ENCODE data around the gene NWD2.
"Not testable (repeated sequence)": the region's sequence is repeated elsewhere in the genome, so short reads cannot be mapped to it uniquely, and the experiment has no call there.

Gene NWD2

GRCh38 chr4:37473807-37474206, 229.3 kb downstream of the NWD2 start:
- no peak for DNase-seq

GRCh38 chr4:37475087-37475486, 230.5 kb downstream of the NWD2 start:
- DNase-seq, result no peak

- DNase-seq, result no peak
These were observed 231.2 kb downstream of the NWD2 start for GRCh38 chr4:37475776-37476175.

DNA sequence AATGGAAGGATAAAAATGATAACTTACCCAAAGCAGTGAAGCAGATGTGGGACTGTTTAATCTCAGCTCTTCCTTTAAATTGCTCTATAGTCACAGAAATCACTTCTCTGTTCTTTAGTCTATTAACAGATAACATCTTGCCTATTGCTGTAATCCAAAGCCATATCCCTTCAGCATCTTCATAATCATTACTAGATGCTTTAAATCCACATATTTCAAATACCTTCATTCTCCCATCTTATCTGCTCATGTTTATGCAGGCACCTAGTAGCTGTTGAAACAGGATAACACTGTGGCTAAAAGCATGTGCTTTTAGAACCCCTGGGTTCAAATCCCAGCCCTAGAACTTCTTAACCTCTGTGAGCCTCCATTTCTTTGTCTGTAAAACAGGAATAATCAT, 231.7 kb downstream of the NWD2 start:
- DNase-seq, result no peak

GRCh38 chr4:37476691-37477090, 232.1 kb downstream of the NWD2 start:
- DNase-seq, result no peak

DNA sequence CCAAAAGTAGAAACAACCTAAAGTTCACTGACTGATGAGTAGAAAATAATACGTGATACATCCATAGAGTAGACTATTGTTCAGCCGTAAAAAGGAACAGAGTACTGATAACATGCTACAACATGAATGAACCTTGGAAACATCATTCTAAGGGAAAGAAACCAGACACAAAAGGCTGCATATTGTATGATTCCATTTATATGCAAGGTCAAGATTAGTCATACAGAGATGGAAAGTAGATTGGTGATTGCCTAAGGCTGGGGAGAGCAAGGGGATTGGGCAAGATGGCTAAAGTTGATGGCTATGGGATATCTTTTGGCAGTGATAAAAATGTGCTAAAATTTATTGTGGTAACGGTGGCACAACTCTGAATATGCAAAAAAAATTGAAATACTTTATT, 232.6 kb downstream of the NWD2 start:
- DNase-seq, result no peak

DNA sequence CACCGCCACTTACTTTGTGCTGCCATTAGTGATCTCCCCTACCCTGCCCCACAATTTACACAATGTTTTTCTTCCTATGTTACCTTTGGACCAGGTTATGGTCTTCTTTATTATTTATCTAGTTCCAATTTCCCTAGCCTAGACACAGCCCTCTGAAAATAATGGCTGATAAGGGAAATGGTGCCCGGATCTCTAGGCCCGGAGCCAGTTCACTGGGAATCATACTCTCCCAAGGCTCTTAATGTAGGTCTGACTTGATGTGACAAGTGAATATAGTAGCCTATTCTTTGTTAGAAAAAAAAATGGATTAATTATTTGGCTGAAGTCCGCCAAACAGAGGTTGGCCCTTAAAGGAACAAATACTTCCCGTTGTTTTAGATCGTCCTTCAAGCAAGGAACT, 233.6 kb downstream of the NWD2 start:
- DNase-seq, result no peak

- DNase-seq, result no peak
These were observed 236.0 kb downstream of the NWD2 start for GRCh38 chr4:37480509-37480908.

GRCh38 chr4:37481547-37482122, 237.1 kb downstream of the NWD2 start:
- DNase-seq, result no peak

DNA sequence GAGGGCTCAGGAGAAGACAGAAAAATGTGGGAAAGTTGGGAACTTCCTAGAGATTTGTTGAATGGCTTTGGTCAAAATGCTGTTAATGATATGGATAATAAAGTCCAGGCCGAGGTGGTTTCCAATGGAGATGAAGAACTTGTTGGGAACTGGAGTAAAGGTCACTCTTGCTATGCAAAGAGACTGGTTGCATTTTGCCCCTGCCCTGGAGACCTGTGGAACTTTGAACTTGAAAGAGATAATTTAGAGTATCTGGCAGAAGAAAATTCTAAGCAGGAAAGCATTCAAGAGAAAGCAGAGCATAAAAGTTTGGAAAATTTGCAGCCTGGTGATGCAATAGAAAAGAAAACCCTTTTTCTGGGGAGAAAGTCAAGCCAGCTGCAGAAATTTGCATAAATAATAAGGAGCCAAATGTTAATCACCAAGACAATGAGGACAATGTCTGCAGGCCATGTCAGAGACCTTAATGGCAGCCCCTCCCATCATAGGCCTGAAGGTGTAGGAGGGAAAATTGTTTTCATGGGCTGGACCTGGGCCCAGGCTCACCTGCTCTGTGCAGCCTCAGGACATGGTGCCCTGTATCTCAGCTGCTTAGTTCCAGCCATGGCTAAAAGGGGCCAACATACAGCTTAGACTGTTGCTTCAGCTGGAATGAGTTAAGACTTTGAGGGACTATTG, 237.8 kb downstream of the NWD2 start:
- no peak for DNase-seq

GRCh38 chr4:37483610-37484009, 239.1 kb downstream of the NWD2 start:
- DNase-seq, result no peak

GRCh38 chr4:37486166-37486565, 241.6 kb downstream of the NWD2 start:
- DNase-seq, result no peak

DNA sequence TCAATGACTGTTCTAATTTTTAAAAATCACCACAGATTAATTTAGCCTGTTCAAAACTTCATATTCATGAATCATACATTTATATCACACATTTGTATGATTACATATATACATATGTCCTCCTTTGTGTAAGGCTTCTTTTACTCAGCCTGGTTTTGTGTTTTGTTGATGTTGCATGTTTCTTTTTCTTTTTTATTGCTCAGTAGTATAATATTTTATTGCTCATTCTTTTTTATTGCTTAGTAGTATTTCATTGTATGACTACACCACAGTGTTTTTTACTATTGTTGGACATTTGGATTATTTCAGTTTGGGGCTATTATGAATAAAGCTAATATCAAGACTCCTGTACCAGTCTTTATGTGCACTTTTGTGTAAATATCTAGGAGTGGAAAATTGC, 243.1 kb downstream of the NWD2 start:
- DNase-seq, result no peak

DNA sequence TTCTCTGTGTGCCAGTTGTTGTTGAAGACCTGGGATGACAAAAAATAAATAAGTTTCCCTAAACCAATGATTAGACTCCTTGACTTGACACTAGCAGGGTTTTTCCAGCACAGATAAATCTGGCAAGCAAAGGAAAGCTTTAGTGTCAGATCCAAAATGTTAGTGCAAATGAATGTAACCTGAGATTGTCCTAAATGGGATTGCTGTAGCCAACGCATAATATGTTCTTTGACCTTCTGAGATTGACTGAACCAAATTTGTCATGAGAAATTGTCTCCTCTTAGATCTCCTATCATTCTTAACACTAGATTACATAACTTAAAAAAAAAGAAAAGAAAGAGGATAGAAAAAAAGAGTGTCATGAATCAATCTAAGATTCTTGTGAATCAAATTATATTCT, 245.2 kb downstream of the NWD2 start:
- no peak for DNase-seq

DNA sequence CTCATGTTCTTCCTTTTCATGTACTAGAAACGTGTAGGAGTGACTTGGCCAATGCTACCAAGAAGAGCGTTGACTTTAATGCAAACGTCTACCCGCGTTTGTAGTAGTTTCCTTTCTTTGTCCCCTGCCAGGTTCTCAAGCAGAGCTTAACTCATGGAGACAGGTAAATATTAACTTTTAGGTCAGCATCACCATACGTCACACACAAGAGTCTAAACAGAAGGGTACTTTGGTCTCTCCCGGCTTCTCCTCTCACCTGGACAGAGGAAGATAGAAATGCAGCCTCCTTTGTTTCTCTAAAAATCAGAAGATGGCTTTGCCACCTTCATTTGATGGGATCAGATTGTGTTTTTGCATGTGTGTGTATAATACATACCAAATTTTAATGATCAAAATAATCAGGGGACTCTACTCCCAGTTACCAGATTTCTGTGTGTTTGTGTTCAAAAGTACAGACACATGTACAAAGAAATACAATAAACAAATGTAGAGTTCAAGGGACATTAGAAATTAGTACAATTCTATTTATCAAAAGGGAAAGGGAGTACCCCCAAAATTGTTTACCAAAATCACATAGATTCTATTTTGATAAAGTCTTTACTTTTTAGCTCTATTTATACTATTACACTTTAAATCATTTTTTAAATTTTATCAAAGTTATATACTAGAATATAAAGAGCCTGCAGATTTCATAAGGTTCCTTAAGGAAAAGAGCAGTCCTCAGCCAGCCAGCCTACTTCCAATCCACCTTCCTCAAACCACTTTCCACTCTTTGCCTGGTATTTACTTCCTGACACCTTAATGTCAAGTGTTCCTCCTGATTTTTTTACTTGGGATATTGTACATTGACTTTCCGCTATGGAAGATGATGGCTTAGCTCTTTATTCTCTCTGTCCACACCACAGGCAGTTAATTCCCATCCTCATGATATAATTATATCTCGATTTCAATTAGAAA, 246.1 kb downstream of the NWD2 start:
- DNase-seq, result no peak

- DNase-seq, result not testable (repeated sequence)
These were observed 250.8 kb downstream of the NWD2 start for GRCh38 chr4:37495353-37495752.
